Upper lobe of left lung (tissue), 4 donors: ENCODE measurements around the gene ORC1.

Experiments used
- CTCF ChIP-seq, 6 experiments: fragments of 450-650 bp in 4 of 6; fragments of 200-600 bp in 2 of 6; sonication (generic) in 2 of 6; IDR thresholded peaks; one replicate each; pipeline ENCODE4 v1.5.1; 2016 to 2019; ENCODE audit warnings: antibody characterized with exemption in 6 of 6
- POLR2AphosphoS5 ChIP-seq, 2 donors: sonication (generic); formaldehyde crosslinking; IDR thresholded peaks; one replicate each; pipeline ENCODE4 v1.5.1; 2017; ENCODE audit warnings: antibody characterized with exemption in 2 of 2

- TF ChIP-seq CTCF (IDR thresholded peaks at IDR 0.05), result no peak
- TF ChIP-seq POLR2AphosphoS5 (IDR thresholded peaks at IDR 0.05), result no peak
These were observed 20.6 kb upstream of the ORC1 start for GRCh38 chr1:52424813-52425212.
